Transverse colon (tissue), 4 donors: ENCODE data around the gene DDX23. TPM values are rescaled to one million over a fixed set of nuclear protein-coding genes. Genes with fewer than 3 reads are reported as not detected.

ENCODE experiments used
- DNase-seq: peaks from one replicate; pipeline ENCODE4 v3.0.0-alpha.2; 2019
- H3K27ac ChIP-seq, 4 donors: fragments of 200-600 bp; sonication (generic); 2 replicates each; pipeline ENCODE4 v1.5.1; 2016 to 2018; ENCODE audit warnings: inconsistent platforms in 4 of 4
- H3K27me3 ChIP-seq: fragments of 200-600 bp; sonication (generic); 2 replicates; pipeline ENCODE4 v1.5.1; 2017; ENCODE audit warnings: inconsistent platforms
- H3K36me3 ChIP-seq, 4 donors: fragments of 200-600 bp; sonication (generic); 2 replicates each; pipeline ENCODE4 v1.5.1; 2017 to 2019; ENCODE audit warnings: inconsistent platforms in 4 of 4
- H3K4me1 ChIP-seq, 4 donors: fragments of 200-600 bp; sonication (generic); 2 replicates each; pipeline ENCODE4 v1.5.1; 2017 to 2020; ENCODE audit warnings: inconsistent platforms in 4 of 4
- H3K4me3 ChIP-seq, 4 donors: fragments of 200-600 bp; sonication (generic); 1 replicate in 1 of 4; 2 replicates in 3 of 4; pipeline versions ENCODE4 v1.5.1 to v1.6.1; 2017 to 2019; ENCODE audit warnings: inconsistent platforms in 4 of 4
- H3K9me3 ChIP-seq, 2 donors: fragments of 200-600 bp; sonication (generic); 2 replicates each; pipeline ENCODE4 v1.5.1; 2017 to 2019; ENCODE audit warnings: inconsistent platforms in 2 of 2
- EP300 ChIP-seq: sonication (generic); formaldehyde crosslinking; IDR thresholded peaks from one replicate; pipeline ENCODE4 v1.6.1; 2017; ENCODE audit warnings: antibody characterized with exemption, low read depth
- POLR2A ChIP-seq: fragments of 450-650 bp; IDR thresholded peaks from one replicate; pipeline ENCODE4 v1.6.1; 2016; ENCODE audit warnings: antibody characterized with exemption, mild to moderate bottlenecking, moderate library complexity
- POLR2AphosphoS5 ChIP-seq, 3 donors: sonication (generic); formaldehyde crosslinking; IDR thresholded peaks; one replicate each; pipeline ENCODE4 v1.6.1; 2016; ENCODE audit warnings: antibody characterized with exemption in 3 of 3
- WGBS, 2 donors: methylation state at CpG; one replicate each; pipeline ENCODE4 v1.1.5; 2018; ENCODE audit warnings: low coverage in 1 of 2; 5-methylcytosine and 5-hydroxymethylcytosine counted together
- in situ Hi-C, 4 donors: fragments of 200-750 bp; cut with MboI; loops; one replicate each; pipeline versions ENCODE4 v1.15.0 to v1.15.1; 2017; ENCODE audit warnings: low sequenced_read_pairs in 3 of 4, low pct_ligation_motif_present in 1 of 4, low pct_unique_long_range_greater_than_20kb in 1 of 4
- intact Hi-C: fragments of 100-400 bp; cut with DNase I; formaldehyde crosslinking; loops from one replicate; pipeline ENCODE4 v1.15.1; 2023; ENCODE audit warnings: low total_unique reads
- total RNA-seq, 4 donors: library from RNA; depleted of rRNA; stranded (reverse); fragments of >200 nt; gene quantifications; one replicate each; pipeline ENCODE4 v1.1.0, GENCODE V29; 2016
- TF ChIP-seq, protein P1 (sequence below), 5 experiments: fragments of 200-600 bp in 3 of 5; fragments of 450-650 bp in 2 of 5; sonication (generic) in 3 of 5; IDR thresholded peaks; 1 replicate in 2 of 5; 2 replicates in 3 of 5; pipeline ENCODE4 v1.5.1; 2016 to 2017; ENCODE audit warnings: antibody characterized with exemption in 5 of 5, inconsistent platforms in 3 of 5, mild to moderate bottlenecking in 2 of 5, moderate library complexity in 1 of 5

The DDX23 gene
- total RNA-seq, 4 donors from 2014 or later, result 82.9 to 143 (median 83.9) TPM

GRCh38 chr12:48794870-48795269, 57.1 kb downstream of the DDX23 start:
- DNase-seq, result no peak
- H3K9me3 ChIP-seq, result no peaks in the 10 kb centered on the region
- H3K27me3 ChIP-seq, result peaks cover 2% of the 10 kb centered on the region
- WGBS, 2 donors, result 47 to 60% methylated on average over 3 of the region's 3 CpGs
- in situ Hi-C loops, result loop anchor here in 2 of 4 donors (5.0 kb wide), 2 partner anchors 33 to 43 kb away; no protein-coding TSS in a partner anchor
- peak overlapping the region; percentile 74 to 85 (median 78) for H3K27ac ChIP-seq
- TF ChIP-seq, protein P1, sequence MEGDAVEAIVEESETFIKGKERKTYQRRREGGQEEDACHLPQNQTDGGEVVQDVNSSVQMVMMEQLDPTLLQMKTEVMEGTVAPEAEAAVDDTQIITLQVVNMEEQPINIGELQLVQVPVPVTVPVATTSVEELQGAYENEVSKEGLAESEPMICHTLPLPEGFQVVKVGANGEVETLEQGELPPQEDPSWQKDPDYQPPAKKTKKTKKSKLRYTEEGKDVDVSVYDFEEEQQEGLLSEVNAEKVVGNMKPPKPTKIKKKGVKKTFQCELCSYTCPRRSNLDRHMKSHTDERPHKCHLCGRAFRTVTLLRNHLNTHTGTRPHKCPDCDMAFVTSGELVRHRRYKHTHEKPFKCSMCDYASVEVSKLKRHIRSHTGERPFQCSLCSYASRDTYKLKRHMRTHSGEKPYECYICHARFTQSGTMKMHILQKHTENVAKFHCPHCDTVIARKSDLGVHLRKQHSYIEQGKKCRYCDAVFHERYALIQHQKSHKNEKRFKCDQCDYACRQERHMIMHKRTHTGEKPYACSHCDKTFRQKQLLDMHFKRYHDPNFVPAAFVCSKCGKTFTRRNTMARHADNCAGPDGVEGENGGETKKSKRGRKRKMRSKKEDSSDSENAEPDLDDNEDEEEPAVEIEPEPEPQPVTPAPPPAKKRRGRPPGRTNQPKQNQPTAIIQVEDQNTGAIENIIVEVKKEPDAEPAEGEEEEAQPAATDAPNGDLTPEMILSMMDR (IDR thresholded peaks at IDR 0.05), result no peak
- TF ChIP-seq POLR2A (no peak), POLR2AphosphoS5 (IDR thresholded peaks at IDR 0.05) (no peak), EP300 (no peak)
- H3K4me1 ChIP-seq, result peaks cover 4 to 60% (median 23%) of the 10 kb centered on the region in 4 donors
- intact Hi-C loops, result no loop called here
- no peaks in the 10 kb centered on the region for H3K36me3 ChIP-seq
- no peak overlapping the region for H3K4me3 ChIP-seq

- intact Hi-C loops, result no loop called here
- DNase-seq, result no peak
- peak overlapping the region; percentile 74 to 85 (median 78) for H3K27ac ChIP-seq
- peaks cover 7 to 66% (median 27%) of the 10 kb centered on the region in 4 donors for H3K4me1 ChIP-seq
- no peak for TF ChIP-seq EP300
- no peak for TF ChIP-seq POLR2A
- TF ChIP-seq POLR2AphosphoS5 (IDR thresholded peaks at IDR 0.05), result no peak
- TF ChIP-seq, protein P1 (IDR thresholded peaks at IDR 0.05), result no peak
- H3K36me3 ChIP-seq, result no peaks in the 10 kb centered on the region
- H3K27me3 ChIP-seq, result no peaks in the 10 kb centered on the region
- H3K9me3 ChIP-seq, result no peaks in the 10 kb centered on the region
- H3K4me3 ChIP-seq, result no peak overlapping the region
- in situ Hi-C loops, result no loop called here
- 94 to 96% methylated on average over 3 of the region's 3 CpGs for WGBS, 2 donors
These were observed 58.3 kb downstream of the DDX23 start for GRCh38 chr12:48793696-48794095.

GRCh38 chr12:48789858-48790326, 62.1 kb downstream of the DDX23 start:
- H3K9me3 ChIP-seq, result no peaks in the 10 kb centered on the region
- H3K36me3 ChIP-seq, result no peaks in the 10 kb centered on the region
- in situ Hi-C loops (no loop called here), intact Hi-C loops (no loop called here)
- H3K27ac ChIP-seq, result peak overlapping the region; percentile 94 to 95 (median 94)
- no peaks in the 10 kb centered on the region for H3K27me3 ChIP-seq
- H3K4me1 ChIP-seq, result peaks cover 7 to 75% (median 37%) of the 10 kb centered on the region in 4 donors
- peak overlapping the region; percentile 88 to 99 (median 94) for H3K4me3 ChIP-seq
- DNase-seq, result no peak
- TF ChIP-seq EP300, result no peak
- TF ChIP-seq POLR2A, result no peak
- TF ChIP-seq, protein P1 (IDR thresholded peaks at IDR 0.05), result no peak
- TF ChIP-seq POLR2AphosphoS5 (IDR thresholded peaks at IDR 0.05), result no peak
- 0 to 15% methylated on average over 2 to 4 of the region's 4 CpGs for WGBS, 2 donors

- in situ Hi-C loops, result no loop called here
- H3K4me3 ChIP-seq, result peak within 1 kb of the TSS; percentile 88 to 99 (median 94)
- WGBS, 2 donors, result 1% methylated on average over 67 of the region's 86 CpGs; no CpG with 5 or more reads in 1 of the 2 donors
These were observed 62.8 kb downstream of the DDX23 start, which contains the start of gene ADCY6 for GRCh38 chr12:48788854-48789775. Gene ADCY6 (minus strand): TSS chr12:48789089. CDS start chr12:48783434, 5,655 bp downstream.

More at GRCh38 chr12:48788854-48789775, 62.8 kb downstream of the DDX23 start, which contains the start of gene ADCY6:
- TF ChIP-seq POLR2A (no peak), POLR2AphosphoS5 (IDR thresholded peaks at IDR 0.05) (peak; percentile 41 to 68 (median 55))
- peak; percentile 84 for DNase-seq
- Histone ChIP-seq H3K9me3 (no peaks in the 10 kb centered on the region), H3K27me3 (no peaks in the 10 kb centered on the region), H3K36me3 (no peaks in the 10 kb centered on the region), H3K27ac (peak within 1 kb of the TSS; percentile 94 to 95 (median 94)), H3K4me1 (peaks cover 7 to 67% (median 34%) of the 10 kb centered on the region in 4 donors)
- intact Hi-C loops, result no loop called here
